Activated B cell treated with CpG ODN at 0.5 μM for 24 hours (primary cell): Measurements from ENCODE around the gene METTL27. TPM values are rescaled to one million over a fixed set of nuclear protein-coding genes. Genes with fewer than 3 reads are reported as not detected.
"Not testable (repeated sequence)": the region's sequence is repeated elsewhere in the genome, so short reads cannot be mapped to it uniquely, and the experiment has no call there.

Experiments used
- ATAC-seq: fragments of 200-7000 bp; cut with Tn5 transposase; one replicate; pipeline ENCODE4 v1.10.0; 2021; ENCODE audit warnings: low read depth, mild to moderate bottlenecking, moderate library complexity
- CTCF ChIA-PET: fragments of 350-600 bp; sonication (Branson Sonifier 250); formaldehyde crosslinking; loops from one replicate; lab custom pipeline; 2021; ENCODE audit warnings: antibody characterized with exemption; lab: Charles Lee
- POLR2A ChIA-PET: fragments of 350-600 bp; sonication (Branson Sonifier 250); formaldehyde crosslinking; loops from one replicate; lab custom pipeline; 2021; ENCODE audit warnings: antibody characterized with exemption; lab: Charles Lee
- DNase-seq: peaks from one replicate; pipeline ENCODE4 v3.0.0; 2022
- H3K27ac Mint-ChIP-seq: one replicate; pipeline ENCODE4 v1.8.0; 2020; ENCODE audit warnings: mixed read lengths
- H3K27me3 Mint-ChIP-seq: one replicate; pipeline ENCODE4 v1.8.0; 2021; ENCODE audit warnings: mixed read lengths
- H3K36me3 Mint-ChIP-seq: one replicate; pipeline ENCODE4 v1.8.0; 2021; ENCODE audit warnings: low read depth, mixed read lengths
- H3K4me1 Mint-ChIP-seq: one replicate; pipeline ENCODE4 v1.8.0; 2021; ENCODE audit warnings: mixed read lengths
- H3K4me3 Mint-ChIP-seq: one replicate; pipeline ENCODE4 v1.8.0; 2020; ENCODE audit warnings: mild to moderate bottlenecking, mixed read lengths
- H3K9me3 Mint-ChIP-seq: one replicate; pipeline ENCODE4 v1.8.0; 2020; ENCODE audit warnings: mixed read lengths
- intact Hi-C: fragments of 100-400 bp; cut with micrococcal nuclease; formaldehyde crosslinking; loops from one replicate; pipeline ENCODE4 v1.15.1; 2024
- total RNA-seq: library from RNA; stranded (reverse); gene quantifications from 2 replicates; pipeline ENCODE4 v1.2.3, GENCODE V29; 2022
- TF ChIP-seq, protein P1 (sequence below): fragments of 200-600 bp; IDR thresholded peaks from one replicate; pipeline ENCODE4 v1.8.0; 2022; ENCODE audit warnings: antibody characterized with exemption, mild to moderate bottlenecking

METTL27 gene
- total RNA-seq, 1 donor from 2014 or later, result 1.7 TPM

DNA sequence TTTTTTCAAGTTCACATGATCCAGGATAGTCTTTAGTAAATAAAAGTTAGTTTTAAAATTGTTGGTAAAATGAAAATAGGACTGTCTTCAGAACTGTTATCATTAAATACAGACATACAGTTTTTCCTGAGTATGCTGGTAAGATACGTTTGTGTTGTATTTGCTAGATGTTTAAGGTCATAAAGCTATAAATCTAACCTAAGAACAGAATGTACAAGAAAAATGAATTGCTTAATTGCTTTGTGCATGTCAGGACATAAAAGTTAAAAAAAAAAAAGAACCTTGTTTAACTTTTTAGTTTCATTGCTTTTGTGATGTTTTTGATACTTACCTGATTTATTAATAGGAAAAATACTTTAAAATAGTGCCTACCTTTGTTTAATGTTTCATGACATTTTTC lies 40.7 kb downstream of the METTL27 start:
- no peak for DNase-seq
- Mint-ChIP-seq H3K27me3 (peaks cover 13% of the 10 kb centered on the region), H3K4me1 (no peaks in the 10 kb centered on the region), H3K9me3 (no peaks in the 10 kb centered on the region), H3K4me3 (no peak overlapping the region), H3K36me3 (no peaks in the 10 kb centered on the region), H3K27ac (no peak overlapping the region)
- intact Hi-C loops, result no loop called here
- TF ChIP-seq, protein P1, sequence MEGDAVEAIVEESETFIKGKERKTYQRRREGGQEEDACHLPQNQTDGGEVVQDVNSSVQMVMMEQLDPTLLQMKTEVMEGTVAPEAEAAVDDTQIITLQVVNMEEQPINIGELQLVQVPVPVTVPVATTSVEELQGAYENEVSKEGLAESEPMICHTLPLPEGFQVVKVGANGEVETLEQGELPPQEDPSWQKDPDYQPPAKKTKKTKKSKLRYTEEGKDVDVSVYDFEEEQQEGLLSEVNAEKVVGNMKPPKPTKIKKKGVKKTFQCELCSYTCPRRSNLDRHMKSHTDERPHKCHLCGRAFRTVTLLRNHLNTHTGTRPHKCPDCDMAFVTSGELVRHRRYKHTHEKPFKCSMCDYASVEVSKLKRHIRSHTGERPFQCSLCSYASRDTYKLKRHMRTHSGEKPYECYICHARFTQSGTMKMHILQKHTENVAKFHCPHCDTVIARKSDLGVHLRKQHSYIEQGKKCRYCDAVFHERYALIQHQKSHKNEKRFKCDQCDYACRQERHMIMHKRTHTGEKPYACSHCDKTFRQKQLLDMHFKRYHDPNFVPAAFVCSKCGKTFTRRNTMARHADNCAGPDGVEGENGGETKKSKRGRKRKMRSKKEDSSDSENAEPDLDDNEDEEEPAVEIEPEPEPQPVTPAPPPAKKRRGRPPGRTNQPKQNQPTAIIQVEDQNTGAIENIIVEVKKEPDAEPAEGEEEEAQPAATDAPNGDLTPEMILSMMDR, result no peak
- CTCF ChIA-PET, result no interaction called here
- POLR2A ChIA-PET, result no interaction called here
- ATAC-seq, result no peak

DNA sequence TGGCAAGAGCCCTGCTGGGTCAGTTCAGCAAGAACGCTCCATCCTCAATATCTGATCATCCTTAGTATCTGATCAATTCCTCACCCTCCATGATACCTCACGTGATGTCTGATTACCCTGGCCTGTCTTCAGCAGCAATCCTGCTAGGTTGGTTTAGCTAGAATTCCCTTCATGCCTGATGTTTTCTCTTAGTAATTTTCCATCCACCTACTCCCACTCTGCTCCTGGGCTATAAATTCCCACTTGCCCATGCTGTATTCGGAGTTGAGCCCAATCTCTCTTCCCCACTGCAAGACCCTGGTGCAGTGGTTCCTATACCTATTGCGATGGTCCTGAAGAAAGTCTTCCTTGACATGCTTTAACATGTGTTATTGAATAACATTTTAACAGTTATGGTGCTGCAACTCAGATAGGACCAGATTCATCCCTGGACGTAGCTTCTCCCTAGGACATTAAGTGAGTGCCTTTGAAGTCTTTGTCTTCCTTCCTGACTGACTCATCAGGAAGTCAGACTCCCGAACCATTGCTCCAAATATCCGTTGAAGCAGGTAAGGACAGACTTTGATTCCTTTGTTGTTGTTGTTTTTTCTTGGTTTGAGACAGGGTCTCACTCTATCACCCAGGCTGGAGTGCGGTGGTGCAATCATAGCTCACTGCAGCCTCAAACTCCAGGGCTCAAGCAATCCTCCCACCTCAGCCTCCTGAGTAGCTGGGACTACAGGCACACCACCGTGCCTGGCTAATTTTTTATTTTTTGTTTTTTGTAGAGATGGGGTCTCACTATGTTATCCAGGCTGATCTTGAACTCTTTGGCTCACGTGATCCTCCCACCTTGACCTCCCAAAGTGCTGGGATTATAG lies 42.8 kb downstream of the METTL27 start:
- intact Hi-C loops, result no loop called here
- TF ChIP-seq, protein P1, result no peak
- Mint-ChIP-seq H3K4me1 (no peaks in the 10 kb centered on the region), H3K36me3 (no peaks in the 10 kb centered on the region), H3K9me3 (peaks cover 3% of the 10 kb centered on the region), H3K4me3 (no peak overlapping the region), H3K27me3 (peaks cover 9% of the 10 kb centered on the region), H3K27ac (no peak overlapping the region)
- DNase-seq, result no peak
- CTCF ChIA-PET, result no interaction called here
- POLR2A ChIA-PET, result no interaction called here
- no peak for ATAC-seq

DNA sequence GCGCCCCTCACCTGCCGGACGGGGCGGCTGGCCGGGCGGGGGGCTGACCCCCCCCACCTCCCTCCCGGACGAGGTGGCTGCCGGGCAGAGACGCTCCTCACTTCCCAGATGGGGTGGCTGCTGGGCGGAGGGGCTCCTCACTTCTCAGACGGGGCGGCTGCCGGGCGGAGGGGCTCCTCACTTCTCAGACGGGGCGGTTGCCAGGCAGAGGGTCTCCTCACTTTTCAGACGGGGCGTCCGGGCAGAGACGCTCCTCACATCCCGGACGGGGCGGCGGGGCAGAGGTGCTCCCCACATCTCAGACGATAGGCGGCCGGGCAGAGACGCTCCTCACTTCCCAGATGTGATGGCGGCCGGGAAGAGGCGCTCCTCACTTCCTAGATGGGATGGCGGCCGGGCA lies 45.1 kb downstream of the METTL27 start:
- H3K4me3 Mint-ChIP-seq, POLR2A ChIA-PET, H3K36me3 Mint-ChIP-seq, H3K9me3 Mint-ChIP-seq, DNase-seq, CTCF ChIA-PET, H3K27ac Mint-ChIP-seq, intact Hi-C loops, ATAC-seq, H3K4me1 Mint-ChIP-seq: not testable (repeated sequence)
- peaks cover 10% of the 10 kb centered on the region for H3K27me3 Mint-ChIP-seq

DNA sequence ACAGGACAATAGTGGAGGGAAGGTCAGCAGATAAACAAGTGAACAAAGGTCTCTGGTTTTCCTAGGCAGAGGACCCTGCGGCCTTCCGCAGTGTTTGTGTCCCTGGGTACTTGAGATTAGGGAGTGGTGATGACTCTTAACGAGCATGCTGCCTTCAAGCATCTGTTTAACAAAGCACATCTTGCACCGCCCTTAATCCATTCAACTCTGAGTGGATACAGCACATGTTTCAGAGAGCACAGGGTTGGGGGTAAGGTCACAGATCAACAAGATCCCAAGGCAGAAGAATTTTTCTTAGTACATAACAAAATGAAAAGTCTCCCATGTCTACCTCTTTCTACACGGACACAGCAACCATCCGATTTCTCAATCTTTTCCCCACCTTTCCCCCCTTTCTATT lies 45.7 kb downstream of the METTL27 start:
- POLR2A ChIA-PET, DNase-seq, H3K36me3 Mint-ChIP-seq, H3K4me1 Mint-ChIP-seq, ATAC-seq, H3K27ac Mint-ChIP-seq, H3K9me3 Mint-ChIP-seq, intact Hi-C loops, CTCF ChIA-PET, H3K4me3 Mint-ChIP-seq: not testable (repeated sequence)
- peaks cover 10% of the 10 kb centered on the region for H3K27me3 Mint-ChIP-seq

DNA sequence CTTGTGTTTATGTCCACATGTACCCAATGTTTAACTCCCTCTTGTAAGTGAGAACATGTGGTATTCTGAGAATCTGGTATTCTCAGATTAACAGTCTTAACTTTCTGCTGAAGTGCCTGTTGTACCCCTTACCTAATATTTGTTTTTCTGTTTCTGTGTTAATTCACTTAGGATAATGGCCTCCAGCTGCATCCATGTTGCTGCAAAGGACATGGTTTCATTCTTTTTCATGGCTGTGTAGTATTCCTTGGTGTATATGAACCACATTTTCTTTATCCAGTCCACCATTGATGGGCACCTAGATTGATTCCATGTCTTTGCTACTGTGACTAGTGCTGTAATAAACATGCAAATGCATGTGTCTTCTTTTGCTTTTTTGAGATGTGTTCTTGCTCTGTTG lies 47.1 kb downstream of the METTL27 start:
- CTCF ChIA-PET, ATAC-seq, H3K4me1 Mint-ChIP-seq, H3K9me3 Mint-ChIP-seq, H3K36me3 Mint-ChIP-seq, DNase-seq, H3K27me3 Mint-ChIP-seq, intact Hi-C loops, H3K27ac Mint-ChIP-seq, H3K4me3 Mint-ChIP-seq, POLR2A ChIA-PET: not testable (repeated sequence)

DNA sequence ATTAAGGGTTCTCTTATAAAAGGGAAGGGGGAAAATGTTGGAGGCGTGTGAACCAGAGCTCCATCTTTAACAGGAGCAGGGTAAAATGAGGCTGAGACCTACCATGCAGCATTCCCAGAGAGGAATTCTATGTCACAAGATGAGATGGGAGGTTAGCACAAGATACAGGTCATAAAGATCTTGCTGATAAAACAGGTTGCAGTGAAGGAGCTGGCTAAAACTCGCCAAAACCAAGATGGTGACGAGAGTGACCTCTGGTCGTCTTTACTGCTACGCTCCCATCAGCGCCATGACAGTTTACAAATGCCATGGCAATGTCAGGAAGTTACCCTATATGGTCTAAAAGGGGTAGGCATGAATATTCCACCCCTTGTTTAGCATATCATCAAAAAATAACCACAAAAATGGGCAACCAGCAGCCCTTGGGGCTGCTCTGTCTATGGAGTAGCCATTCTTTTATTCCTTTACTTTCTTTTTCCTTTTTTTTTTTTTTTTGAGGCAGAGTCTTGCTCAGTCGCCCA lies 51.1 kb downstream of the METTL27 start:
- intact Hi-C loops, H3K9me3 Mint-ChIP-seq, CTCF ChIA-PET, ATAC-seq, H3K4me1 Mint-ChIP-seq, H3K27me3 Mint-ChIP-seq, POLR2A ChIA-PET, H3K36me3 Mint-ChIP-seq, H3K27ac Mint-ChIP-seq, DNase-seq, H3K4me3 Mint-ChIP-seq: not testable (repeated sequence)

DNA sequence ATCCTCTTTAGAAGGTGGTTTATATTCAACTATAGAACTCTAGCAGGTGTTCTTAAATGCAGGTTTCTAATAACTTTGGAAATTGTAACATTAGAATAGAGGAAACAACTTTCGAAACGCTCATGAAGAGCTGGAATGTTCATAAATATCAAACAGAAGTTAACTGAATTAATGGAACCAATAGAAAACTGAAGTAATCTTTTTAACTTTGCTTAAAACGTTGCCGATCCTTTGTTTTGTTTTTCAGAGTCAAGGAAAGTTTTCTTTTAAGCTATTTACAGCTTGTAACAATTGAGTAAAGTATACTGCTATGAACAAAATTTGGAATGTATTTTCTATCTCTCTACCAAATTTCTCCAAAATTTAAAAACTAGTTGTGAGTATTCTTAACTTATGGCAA lies 53.3 kb downstream of the METTL27 start:
- H3K4me3 Mint-ChIP-seq, result no peak overlapping the region
- peaks cover 4% of the 10 kb centered on the region for H3K4me1 Mint-ChIP-seq
- ChIA-PET POLR2A (no interaction called here), CTCF (no interaction called here)
- no peaks in the 10 kb centered on the region for H3K36me3 Mint-ChIP-seq
- H3K27ac Mint-ChIP-seq, result no peak overlapping the region
- no peak for DNase-seq
- no peaks in the 10 kb centered on the region for H3K9me3 Mint-ChIP-seq
- TF ChIP-seq, protein P1, result no peak
- H3K27me3 Mint-ChIP-seq, result peaks cover 2% of the 10 kb centered on the region
- ATAC-seq, result no peak
- intact Hi-C loops, result no loop called here

DNA sequence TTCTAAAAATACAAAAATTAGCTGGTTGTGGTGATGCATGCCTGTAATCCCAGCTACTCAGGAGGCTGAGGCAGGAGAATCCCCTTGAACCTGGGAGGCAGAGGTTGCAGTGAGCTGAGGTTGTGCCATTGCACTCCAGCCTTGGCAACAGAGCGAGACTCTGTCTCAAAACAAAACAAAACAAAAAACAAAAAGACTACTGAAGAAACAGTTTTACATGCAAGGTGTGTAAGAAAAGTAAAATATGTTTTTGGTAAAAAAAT lies 54.6 kb downstream of the METTL27 start:
- CTCF ChIA-PET, H3K4me1 Mint-ChIP-seq, intact Hi-C loops, POLR2A ChIA-PET, H3K27me3 Mint-ChIP-seq, ATAC-seq, DNase-seq, H3K4me3 Mint-ChIP-seq, H3K36me3 Mint-ChIP-seq, H3K9me3 Mint-ChIP-seq, H3K27ac Mint-ChIP-seq: not testable (repeated sequence)
